ENCODE data around the gene GTPBP6. TPM values are rescaled to one million over a fixed set of nuclear protein-coding genes. Genes with fewer than 3 reads are reported as not detected.

GTPBP6 gene
- total RNA-seq, 4 donors from 2014 or later, result 30.6 to 60.2 (median 36.0) TPM

DNA sequence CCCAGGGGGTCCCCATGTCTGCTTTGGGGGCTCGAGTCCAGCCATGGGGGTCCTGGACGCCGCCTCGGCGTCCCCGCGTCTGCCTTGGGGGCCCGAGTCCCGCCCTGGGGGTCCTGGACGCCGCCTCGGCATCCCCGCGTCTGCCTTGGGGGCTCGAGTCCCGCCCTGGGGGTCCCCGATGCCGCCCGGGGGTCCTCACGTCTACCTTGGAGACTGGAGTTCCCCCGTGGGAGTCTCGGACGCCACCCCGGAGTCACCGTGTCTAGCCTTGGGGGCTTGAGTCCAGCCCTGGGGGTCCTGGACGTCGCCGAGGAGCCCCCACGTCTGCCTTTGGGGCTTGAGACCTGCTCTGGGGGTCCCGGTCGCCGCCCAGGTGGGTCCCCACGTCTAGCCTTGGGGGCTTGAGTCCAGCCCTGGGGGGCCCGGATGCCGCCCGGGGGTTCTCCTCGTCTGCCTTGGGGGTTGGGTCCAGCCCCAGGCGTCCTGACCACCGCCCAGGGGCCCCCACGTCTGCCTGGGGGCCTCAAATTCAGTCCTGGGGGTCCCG, 1.1 kb upstream of the GTPBP6 start:
- intact Hi-C loops (cut with DNase I; ENCODE audit: low total_unique reads), result no loop called here
- Histone ChIP-seq H3K4me1 (peaks cover 9 to 28% (median 20%) of the 10 kb centered on the region in 4 donors), H3K27me3 (no peaks in the 10 kb centered on the region), H3K9me3 (no peaks in the 10 kb centered on the region), H3K4me3 (peak overlapping the region; percentile 72 to 100 (median 88)), H3K36me3 (peaks cover 0 to 5% (median 2%) of the 10 kb centered on the region in 4 donors), H3K27ac (peak overlapping the region; percentile 84 to 100 (median 98))
- TF ChIP-seq POLR2A (IDR thresholded peaks at IDR 0.05), result no peak
- peak; percentile 35 for DNase-seq
- WGBS, 2 donors (ENCODE audit: low coverage in 1 of 2), result 0% methylated on average over 24 of the region's 41 CpGs; no CpG with 5 or more reads in 1 of the 2 donors
- in situ Hi-C loops (cut with MboI; ENCODE audit: low pct_ligation_motif_present in 1 of 4, low pct_unique_long_range_greater_than_20kb in 1 of 4, low sequenced_read_pairs in 3 of 4), result no loop called here

DNA sequence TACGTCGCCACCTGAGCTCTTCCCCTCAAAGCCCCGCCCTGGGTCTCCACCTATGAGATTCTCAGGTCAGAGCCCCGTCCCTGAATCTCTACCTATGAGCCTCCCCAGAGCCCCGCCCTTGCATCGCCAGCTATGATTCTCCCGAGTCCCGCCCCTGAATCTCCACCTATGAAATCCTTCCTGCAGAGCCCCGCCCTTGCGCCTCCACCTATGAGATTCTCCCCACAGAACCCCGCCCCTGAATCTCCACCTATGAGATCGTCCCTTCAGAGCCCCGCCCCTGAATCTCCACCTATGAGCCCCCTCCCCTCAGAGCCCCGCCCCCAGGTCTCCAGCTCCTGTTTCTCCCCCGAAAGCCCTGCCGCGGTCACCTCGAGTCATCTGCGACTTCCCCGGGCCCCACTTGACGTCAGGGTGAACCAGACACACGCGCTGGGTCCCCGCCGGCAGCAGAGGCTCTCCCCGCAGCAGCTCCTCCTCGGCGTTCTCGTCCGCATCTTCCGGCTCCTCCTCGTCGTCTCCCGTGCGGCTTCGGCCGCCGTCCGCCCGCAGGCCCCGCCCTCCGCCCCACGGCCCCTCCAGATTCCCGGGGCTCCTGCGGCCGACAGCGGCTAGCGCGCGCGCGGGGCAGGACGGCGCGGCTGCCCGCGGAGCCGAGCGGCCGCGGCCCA, 393 bp downstream of the GTPBP6 start:
- 0 to 1% methylated on average over 1 to 54 of the region's 61 CpGs for WGBS, 2 donors (ENCODE audit: low coverage in 1 of 2)
- in situ Hi-C loops (cut with MboI; ENCODE audit: low pct_ligation_motif_present in 1 of 4, low pct_unique_long_range_greater_than_20kb in 1 of 4, low sequenced_read_pairs in 3 of 4) (no loop called here), intact Hi-C loops (cut with DNase I; ENCODE audit: low total_unique reads) (no loop called here)
- peak; percentile 99 for DNase-seq
- peak overlapping the region; percentile 96 to 100 (median 100) for H3K27ac ChIP-seq
- no peaks in the 10 kb centered on the region for H3K9me3 ChIP-seq
- peaks cover 0 to 8% (median 4%) of the 10 kb centered on the region in 4 donors for H3K36me3 ChIP-seq
- peak in 2 of 3 donors; percentile 58 to 60 for TF ChIP-seq POLR2AphosphoS5 (IDR thresholded peaks at IDR 0.05)
- TF ChIP-seq EP300 (IDR thresholded peaks at IDR 0.05; ENCODE audit: low read depth), result no peak
- TF ChIP-seq, protein P1, sequence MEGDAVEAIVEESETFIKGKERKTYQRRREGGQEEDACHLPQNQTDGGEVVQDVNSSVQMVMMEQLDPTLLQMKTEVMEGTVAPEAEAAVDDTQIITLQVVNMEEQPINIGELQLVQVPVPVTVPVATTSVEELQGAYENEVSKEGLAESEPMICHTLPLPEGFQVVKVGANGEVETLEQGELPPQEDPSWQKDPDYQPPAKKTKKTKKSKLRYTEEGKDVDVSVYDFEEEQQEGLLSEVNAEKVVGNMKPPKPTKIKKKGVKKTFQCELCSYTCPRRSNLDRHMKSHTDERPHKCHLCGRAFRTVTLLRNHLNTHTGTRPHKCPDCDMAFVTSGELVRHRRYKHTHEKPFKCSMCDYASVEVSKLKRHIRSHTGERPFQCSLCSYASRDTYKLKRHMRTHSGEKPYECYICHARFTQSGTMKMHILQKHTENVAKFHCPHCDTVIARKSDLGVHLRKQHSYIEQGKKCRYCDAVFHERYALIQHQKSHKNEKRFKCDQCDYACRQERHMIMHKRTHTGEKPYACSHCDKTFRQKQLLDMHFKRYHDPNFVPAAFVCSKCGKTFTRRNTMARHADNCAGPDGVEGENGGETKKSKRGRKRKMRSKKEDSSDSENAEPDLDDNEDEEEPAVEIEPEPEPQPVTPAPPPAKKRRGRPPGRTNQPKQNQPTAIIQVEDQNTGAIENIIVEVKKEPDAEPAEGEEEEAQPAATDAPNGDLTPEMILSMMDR (IDR thresholded peaks at IDR 0.05), result no peak
- TF ChIP-seq POLR2A (IDR thresholded peaks at IDR 0.05), result peak; percentile 82
- peaks cover 9 to 27% (median 19%) of the 10 kb centered on the region in 4 donors for H3K4me1 ChIP-seq
- no peaks in the 10 kb centered on the region for H3K27me3 ChIP-seq
- H3K4me3 ChIP-seq, result peak overlapping the region; percentile 75 to 100 (median 96)

DNA sequence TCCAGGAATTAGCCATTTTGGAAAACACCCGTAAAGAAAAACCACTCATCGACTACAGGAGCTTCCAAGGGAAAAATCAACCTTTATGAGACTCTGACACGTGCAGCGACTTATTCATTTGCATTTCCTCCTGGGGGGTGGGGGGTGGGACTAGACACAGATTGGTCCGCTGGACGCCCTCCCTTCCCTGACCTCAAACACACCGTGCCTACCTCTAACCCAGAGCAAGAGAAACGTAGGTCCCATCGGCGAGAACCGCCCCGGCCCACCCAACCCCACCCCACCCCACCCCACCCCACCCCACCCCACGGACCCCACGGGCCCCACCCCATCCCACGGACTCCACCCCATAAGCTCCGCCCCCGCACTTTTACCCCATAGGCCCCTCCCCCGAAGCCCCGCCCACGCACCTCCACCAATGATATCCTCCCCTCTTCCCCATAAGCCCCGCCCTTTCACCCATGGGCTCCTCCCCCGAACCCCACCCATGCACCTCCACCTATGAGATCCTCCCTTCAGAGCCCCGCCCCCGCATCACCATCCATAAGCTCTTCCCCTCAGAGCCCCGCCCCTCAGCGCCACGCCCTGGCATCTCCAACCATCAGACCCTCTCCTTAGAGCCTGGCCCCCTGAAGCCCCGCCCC, 1.1 kb downstream of the GTPBP6 start:
- intact Hi-C loops (cut with DNase I; ENCODE audit: low total_unique reads), result no loop called here
- no peaks in the 10 kb centered on the region for H3K9me3 ChIP-seq
- peak overlapping the region; percentile 46 to 100 (median 85) for H3K4me3 ChIP-seq
- no peaks in the 10 kb centered on the region for H3K27me3 ChIP-seq
- DNase-seq, result no peak
- WGBS, 2 donors (ENCODE audit: low coverage in 1 of 2), result 56 to 86% methylated on average over 12 to 20 of the region's 28 CpGs
- peaks cover 0 to 14% (median 4%) of the 10 kb centered on the region in 4 donors for H3K36me3 ChIP-seq
- peaks cover 9 to 21% (median 18%) of the 10 kb centered on the region in 4 donors for H3K4me1 ChIP-seq
- no peak for TF ChIP-seq POLR2AphosphoS5 (IDR thresholded peaks at IDR 0.05)
- TF ChIP-seq, protein P1 (IDR thresholded peaks at IDR 0.05), result no peak
- TF ChIP-seq POLR2A (IDR thresholded peaks at IDR 0.05), result no peak
- in situ Hi-C loops (cut with MboI; ENCODE audit: low pct_ligation_motif_present in 1 of 4, low pct_unique_long_range_greater_than_20kb in 1 of 4, low sequenced_read_pairs in 3 of 4), result no loop called here
- peak overlapping the region; percentile 96 to 100 (median 100) for H3K27ac ChIP-seq

DNA sequence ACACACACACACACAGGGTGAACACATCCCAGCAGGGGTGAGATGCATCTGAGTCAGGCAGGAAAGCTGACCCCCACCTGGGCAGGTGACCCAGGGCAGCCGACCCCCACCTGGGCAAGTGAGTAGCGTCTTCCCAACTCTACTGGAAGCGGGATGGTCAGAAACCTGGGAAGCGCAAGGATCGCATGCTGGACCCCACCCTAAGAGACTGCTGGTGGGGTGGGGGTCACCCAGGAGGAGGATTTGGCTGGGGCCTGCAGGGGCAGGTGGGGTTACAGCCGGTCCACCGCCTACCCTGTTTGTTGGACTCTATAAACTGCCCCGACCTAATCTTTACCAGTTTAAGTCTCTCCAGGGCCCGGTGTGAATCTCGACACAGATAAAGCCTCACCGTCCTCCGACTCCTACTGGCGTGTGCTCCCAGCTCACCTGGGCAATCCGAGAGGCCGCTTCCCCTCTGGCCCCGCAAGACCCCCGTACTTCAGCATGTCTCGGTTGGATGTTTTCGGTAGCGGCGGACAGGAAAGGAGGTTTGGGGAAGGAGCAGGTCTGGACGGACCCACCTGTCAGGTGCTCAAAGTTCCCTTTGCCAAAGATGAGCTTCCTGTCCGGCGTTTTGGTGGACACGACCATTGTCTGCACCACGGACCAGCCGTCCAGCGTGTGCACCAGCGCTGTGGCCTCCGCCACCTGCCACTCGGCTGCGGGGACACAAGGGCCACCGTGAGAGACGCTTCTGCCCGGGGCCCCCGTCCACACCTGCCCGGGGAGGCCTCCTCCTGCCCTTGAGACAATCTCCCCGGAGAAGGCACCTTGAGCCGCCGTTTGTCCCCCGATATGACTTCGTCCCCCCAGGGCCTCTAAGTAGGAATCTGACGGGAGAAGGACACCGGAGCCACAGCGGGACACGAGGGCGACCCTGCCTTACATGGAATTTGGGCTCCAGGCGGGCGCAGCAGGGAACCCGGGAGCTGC, 2.0 kb downstream of the GTPBP6 start:
- peak overlapping the region in 2 of 4 donors; percentile 99 to 100 for H3K27ac ChIP-seq
- intact Hi-C loops (cut with DNase I; ENCODE audit: low total_unique reads), result no loop called here
- DNase-seq, result peak; percentile 19
- in situ Hi-C loops (cut with MboI; ENCODE audit: low pct_ligation_motif_present in 1 of 4, low pct_unique_long_range_greater_than_20kb in 1 of 4, low sequenced_read_pairs in 3 of 4), result no loop called here
- H3K4me3 ChIP-seq, result no peak overlapping the region
- no peaks in the 10 kb centered on the region for H3K9me3 ChIP-seq
- TF ChIP-seq, protein P1 (IDR thresholded peaks at IDR 0.05), result no peak
- TF ChIP-seq POLR2A (IDR thresholded peaks at IDR 0.05) (no peak), POLR2AphosphoS5 (IDR thresholded peaks at IDR 0.05) (no peak), EP300 (IDR thresholded peaks at IDR 0.05; ENCODE audit: low read depth) (no peak)
- H3K4me1 ChIP-seq, result peaks cover 9 to 20% (median 18%) of the 10 kb centered on the region in 4 donors
- peaks cover 0 to 21% (median 4%) of the 10 kb centered on the region in 4 donors for H3K36me3 ChIP-seq
- 92 to 100% methylated on average over 11 to 50 of the region's 50 CpGs for WGBS, 2 donors (ENCODE audit: low coverage in 1 of 2)
- H3K27me3 ChIP-seq, result no peaks in the 10 kb centered on the region

Data from transverse colon (tissue), 4 donors.